Activated CD8-positive, alpha-beta memory T cell treated with anti-CD3 and anti-CD28 coated beads for 36 hours (primary cell): Measurements from ENCODE around the gene PYROXD2. TPM values are rescaled to one million over a fixed set of nuclear protein-coding genes. Genes with fewer than 3 reads are reported as not detected.

Source experiments
- total RNA-seq, 2 experiments: library from RNA; stranded (reverse); gene quantifications; one replicate each; pipeline ENCODE4 v1.2.3, GENCODE V29; 2021

Gene PYROXD2
- total RNA-seq, 2 experiments from 2014 or later: 1.3 to 2.2 TPM

Other genes starting within 250 kb of the PYROXD2 start
- gene LOXL4, start 147.0 kb downstream of the PYROXD2 start, total RNA-seq: not detected
- 10 to 100 TPM; 47.5 to 47.8 TPM for gene HPS1, start 31.8 kb upstream of the PYROXD2 start, total RNA-seq